Effector memory CD4-positive, alpha-beta T cell (primary cell): ENCODE data around the gene CHKB.

Source experiments
- DNase-seq, 3 donors: peaks; one replicate each; pipeline ENCODE4 v3.0.0-alpha.2; 2020
- H3K27ac ChIP-seq: 2 replicates; pipeline ENCODE4 v1.7.0; 2013; ENCODE audit warnings: mild to moderate bottlenecking, low read length, moderate library complexity; ENCODE audit not compliant: insufficient read depth, poor library complexity, severe bottlenecking
- H3K27me3 ChIP-seq: replicated peaks from 2 replicates; pipeline ENCODE4 v1.7.0; 2013; ENCODE audit warnings: mild to moderate bottlenecking, low read length; ENCODE audit not compliant: insufficient read depth, control insufficient read depth, poor library complexity, severe bottlenecking
- H3K36me3 ChIP-seq: 2 replicates; pipeline ENCODE4 v1.7.0; 2013; ENCODE audit warnings: mild to moderate bottlenecking, low read length, moderate library complexity; ENCODE audit not compliant: control insufficient read depth, insufficient read depth
- H3K4me1 ChIP-seq: 2 replicates; pipeline ENCODE4 v1.7.0; 2013; ENCODE audit warnings: low read length, mild to moderate bottlenecking; ENCODE audit not compliant: control insufficient read depth, insufficient read depth, poor library complexity, severe bottlenecking
- H3K4me3 ChIP-seq: 2 replicates; pipeline ENCODE4 v1.7.0; 2013; ENCODE audit warnings: low read length, low read depth, mild to moderate bottlenecking; ENCODE audit not compliant: insufficient read depth, poor library complexity, severe bottlenecking
- H3K9me3 ChIP-seq: 2 replicates; pipeline ENCODE4 v1.7.0; 2013; ENCODE audit warnings: mild to moderate bottlenecking, low read length, moderate library complexity; ENCODE audit not compliant: control insufficient read depth
- total RNA-seq, 3 donors: gene quantifications; one replicate each; lab custom pipeline; 2026; lab: John Stamatoyannopoulos, UW

CHKB gene
- total RNA-seq: 2.3 to 3.5 (median 2.9) reads per million in 3 donors

DNA sequence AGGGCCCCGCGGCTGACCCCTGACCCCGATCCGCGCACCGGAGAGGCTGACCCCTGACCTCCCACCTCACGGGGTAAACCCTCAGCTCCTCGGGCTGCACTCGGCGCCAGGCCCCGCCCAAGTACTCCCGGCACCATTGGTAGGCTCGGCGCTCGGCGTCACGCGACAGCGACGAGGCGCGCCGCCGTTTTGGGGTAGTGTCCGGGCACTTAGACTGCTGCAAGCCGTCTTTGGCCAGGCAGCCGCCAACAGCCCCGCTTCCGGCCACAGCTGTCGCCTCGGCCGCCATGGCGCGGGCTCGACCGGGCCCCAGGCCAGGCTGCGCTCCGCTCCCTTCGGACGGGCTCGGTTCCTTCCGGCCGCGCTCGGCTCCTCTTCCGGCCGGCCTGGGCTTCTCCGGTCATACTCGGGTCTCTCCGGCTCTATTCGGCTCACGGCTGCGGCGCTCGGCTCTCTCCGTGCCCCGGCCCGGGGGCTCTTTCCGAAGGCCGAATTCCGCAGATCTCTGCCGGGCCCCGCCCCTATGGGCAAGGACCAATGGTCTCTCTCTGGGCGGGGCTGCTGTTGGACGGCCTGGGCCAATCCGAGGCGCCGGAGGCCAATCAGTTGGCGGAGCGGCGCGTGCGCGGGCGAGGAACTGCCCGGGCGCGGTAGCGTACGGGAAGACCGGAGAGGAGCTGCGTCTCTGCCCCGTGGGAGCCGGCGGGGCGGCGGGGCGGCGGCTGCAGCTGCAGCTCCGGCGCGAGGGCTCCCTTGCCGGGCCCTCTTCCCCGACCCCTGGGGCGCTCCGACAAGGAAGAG lies at the start of gene CHKB:
CHKB (minus strand) TSS at position 357 of the 801 bp plus-strand sequence; CDS start at position 289, 68 bp downstream.
- peak; percentile 94 to 98 (median 97) for DNase-seq
- no peaks in the 10 kb centered on the region for H3K27me3 ChIP-seq
- peaks cover 21% of the 10 kb centered on the region for H3K4me1 ChIP-seq
- H3K36me3 ChIP-seq: peaks cover 11% of the 10 kb centered on the region
- peak within 1 kb of the TSS; percentile 90 for H3K27ac ChIP-seq
- peak within 1 kb of the TSS; percentile 58 for H3K4me3 ChIP-seq
- no peaks in the 10 kb centered on the region for H3K9me3 ChIP-seq

GRCh38 chr22:50630376-50630775 lies 47.7 kb upstream of the CHKB start:
- Histone ChIP-seq H3K27ac (no peak overlapping the region), H3K4me3 (no peak overlapping the region), H3K27me3 (no peaks in the 10 kb centered on the region), H3K4me1 (peaks cover 13% of the 10 kb centered on the region), H3K36me3 (peaks cover 11% of the 10 kb centered on the region), H3K9me3 (no peaks in the 10 kb centered on the region)
- DNase-seq: no peak

DNA sequence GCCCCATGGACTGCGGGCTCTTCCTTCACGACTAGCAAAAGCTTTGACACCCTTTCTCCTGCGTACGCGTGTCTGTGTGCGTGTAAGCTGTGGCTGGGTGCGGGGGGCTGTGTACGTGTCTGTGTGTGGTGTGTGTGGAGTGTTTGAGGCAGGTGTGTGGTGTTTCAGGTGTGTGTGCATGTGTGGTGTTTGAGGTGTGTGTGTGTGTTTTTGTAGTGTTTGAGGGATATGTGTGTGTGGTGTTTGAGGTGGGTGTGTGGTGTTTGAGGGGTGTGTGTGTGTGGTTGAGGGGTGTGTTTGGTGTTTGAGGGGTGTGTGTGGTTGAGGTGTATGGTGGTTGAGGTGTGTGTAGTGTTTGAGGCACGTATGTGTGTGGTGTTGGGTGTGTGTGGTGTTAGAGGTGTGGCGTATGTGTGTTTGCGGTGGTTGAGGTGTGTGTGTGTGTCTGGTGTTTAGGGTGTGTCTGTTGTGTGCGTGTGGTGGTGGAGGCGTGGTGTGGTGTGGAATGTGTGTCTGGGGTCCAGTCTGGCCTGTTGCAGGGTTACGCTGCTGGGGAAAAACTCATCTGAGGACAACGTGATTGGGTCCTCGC lies 46.0 kb upstream of the CHKB start:
- Histone ChIP-seq H3K4me3 (peak overlapping the region; percentile 67), H3K27me3 (no peaks in the 10 kb centered on the region), H3K36me3 (peaks cover 18% of the 10 kb centered on the region), H3K27ac (peak overlapping the region; percentile 70), H3K9me3 (no peaks in the 10 kb centered on the region), H3K4me1 (peaks cover 13% of the 10 kb centered on the region)
- DNase-seq: no peak

- H3K9me3 ChIP-seq: no peaks in the 10 kb centered on the region
- peak; percentile 71 to 74 (median 72) for DNase-seq
- peak within 1 kb of the TSS; percentile 86 for H3K27ac ChIP-seq
- H3K4me1 ChIP-seq: peaks cover 16% of the 10 kb centered on the region
- peak within 1 kb of the TSS; percentile 84 for H3K4me3 ChIP-seq
- H3K27me3 ChIP-seq: no peaks in the 10 kb centered on the region
- peaks cover 18% of the 10 kb centered on the region for H3K36me3 ChIP-seq
Observed at GRCh38 chr22:50627642-50628542, 45.2 kb upstream of the CHKB start, which contains the start of gene ARSA. TSS of gene ARSA (minus strand) at chr22:50628152. CDS start at chr22:50627779, 373 bp downstream.

- Histone ChIP-seq H3K9me3 (no peaks in the 10 kb centered on the region), H3K4me1 (peaks cover 24% of the 10 kb centered on the region), H3K27me3 (no peaks in the 10 kb centered on the region), H3K27ac (peak overlapping the region; percentile 86), H3K36me3 (peaks cover 18% of the 10 kb centered on the region), H3K4me3 (peak overlapping the region; percentile 84)
- DNase-seq: no peak
Observed at GRCh38 chr22:50626850-50627641, 44.4 kb upstream of the CHKB start.

- Histone ChIP-seq H3K27me3 (no peaks in the 10 kb centered on the region), H3K36me3 (peaks cover 18% of the 10 kb centered on the region), H3K27ac (peak overlapping the region; percentile 48), H3K9me3 (no peaks in the 10 kb centered on the region), H3K4me1 (peaks cover 31% of the 10 kb centered on the region), H3K4me3 (no peak overlapping the region)
- no peak for DNase-seq
Observed at GRCh38 chr22:50626314-50626849, 43.7 kb upstream of the CHKB start.

DNA sequence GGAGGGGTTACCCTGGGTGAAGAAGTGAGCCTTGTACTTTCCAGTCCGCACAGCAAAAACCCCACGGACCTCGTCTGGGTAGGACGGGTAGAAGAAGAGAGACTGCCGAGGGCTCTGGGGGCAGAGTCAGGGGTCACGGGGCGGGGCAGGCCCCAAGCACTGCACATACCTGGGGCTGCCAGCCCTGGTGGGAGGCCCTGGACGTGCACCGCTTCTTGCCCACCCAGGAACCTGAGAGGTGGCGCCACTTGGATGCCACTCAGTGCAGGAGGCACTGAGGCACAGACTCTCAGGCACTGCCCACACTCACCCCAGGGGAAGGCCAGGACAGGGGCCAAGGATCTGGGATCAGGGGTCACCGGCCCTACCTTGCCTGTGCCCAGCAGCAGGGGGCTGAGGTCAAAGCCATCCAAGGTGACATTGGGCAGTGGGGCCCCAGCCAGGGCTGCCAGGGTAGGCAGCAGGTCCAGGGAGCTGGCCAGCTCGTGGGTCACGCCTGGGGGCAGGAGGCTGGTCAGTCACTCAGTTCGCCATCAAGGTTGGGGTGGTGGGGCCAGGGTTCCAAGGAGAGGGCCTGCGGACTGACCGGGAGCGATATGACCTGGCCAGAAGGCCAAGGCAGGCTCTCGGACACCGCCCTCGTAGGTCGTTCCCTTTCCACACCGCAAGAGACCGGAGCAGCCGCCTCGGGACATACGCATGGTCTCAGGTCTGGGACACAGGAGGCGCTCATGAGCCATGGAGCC lies 43.1 kb upstream of the CHKB start:
- no peaks in the 10 kb centered on the region for H3K9me3 ChIP-seq
- H3K4me1 ChIP-seq: peaks cover 34% of the 10 kb centered on the region
- no peaks in the 10 kb centered on the region for H3K27me3 ChIP-seq
- H3K36me3 ChIP-seq: peaks cover 18% of the 10 kb centered on the region
- no peak for DNase-seq
- H3K4me3 ChIP-seq: no peak overlapping the region
- H3K27ac ChIP-seq: no peak overlapping the region

GRCh38 chr22:50625131-50625567 lies 42.5 kb upstream of the CHKB start:
- DNase-seq: no peak
- Histone ChIP-seq H3K4me1 (peaks cover 34% of the 10 kb centered on the region), H3K36me3 (peaks cover 18% of the 10 kb centered on the region), H3K27me3 (no peaks in the 10 kb centered on the region), H3K4me3 (no peak overlapping the region), H3K9me3 (no peaks in the 10 kb centered on the region), H3K27ac (no peak overlapping the region)
